Trophoblast cell (in vitro differentiated cells and primary cell): ENCODE results near the gene NOS3.
A peak's percentile ranks its signal among the peaks of the same experiment; 100 is the strongest.

Source experiments
- DNase-seq, 2 donors: peaks; one replicate each; pipeline ENCODE4 v3.0.0-alpha.2; 2016
- H2AFZ ChIP-seq: 2 replicates; pipeline ENCODE4 v1.6.1; 2013; ENCODE audit warnings: low read length, moderate library complexity, mild to moderate bottlenecking; ENCODE audit not compliant: insufficient read depth, poor library complexity
- H2AK5ac ChIP-seq: 2 replicates; pipeline ENCODE4 v1.6.1; 2013; ENCODE audit warnings: mild to moderate bottlenecking, low read length
- H2BK120ac ChIP-seq: 2 replicates; pipeline ENCODE4 v1.6.1; 2013; ENCODE audit warnings: low read length, mild to moderate bottlenecking, moderate library complexity; ENCODE audit not compliant: insufficient read depth, poor library complexity
- H2BK12ac ChIP-seq: 2 replicates; pipeline ENCODE4 v1.6.1; 2013; ENCODE audit warnings: mild to moderate bottlenecking, low read length, moderate library complexity
- H2BK5ac ChIP-seq: 2 replicates; pipeline ENCODE4 v1.6.1; 2013; ENCODE audit warnings: low read length, low read depth, moderate library complexity, mild to moderate bottlenecking; ENCODE audit not compliant: poor library complexity
- H3K14ac ChIP-seq: 2 replicates; pipeline ENCODE4 v1.6.1; 2013; ENCODE audit warnings: mild to moderate bottlenecking, low read length
- H3K18ac ChIP-seq: 2 replicates; pipeline ENCODE4 v1.6.1; 2013; ENCODE audit warnings: mild to moderate bottlenecking, low read length
- H3K23ac ChIP-seq: 2 replicates; pipeline ENCODE4 v1.6.1; 2013; ENCODE audit warnings: low read length
- H3K27ac ChIP-seq: 2 replicates; pipeline ENCODE4 v1.5.1; 2013; ENCODE audit warnings: low read depth, mild to moderate bottlenecking, inconsistent platforms, low read length, moderate library complexity
- H3K27me3 ChIP-seq: 2 replicates; pipeline ENCODE4 v1.6.1; 2013; ENCODE audit warnings: inconsistent platforms, mild to moderate bottlenecking, low read length, moderate library complexity; ENCODE audit not compliant: insufficient read depth
- H3K36me3 ChIP-seq, 2 experiments: 1 replicate in 1 of 2; 2 replicates in 1 of 2; pipeline ENCODE4 v1.6.1; 2013; ENCODE audit warnings: low read length in 2 of 2, mild to moderate bottlenecking in 2 of 2, moderate library complexity in 1 of 2; ENCODE audit not compliant: insufficient read depth in 2 of 2, control insufficient read depth in 1 of 2
- H3K4ac ChIP-seq: 2 replicates; pipeline ENCODE4 v1.6.1; 2013; ENCODE audit warnings: low read depth, mild to moderate bottlenecking, low read length, moderate library complexity
- H3K4me1 ChIP-seq, 2 experiments: 1 replicate in 1 of 2; 2 replicates in 1 of 2; pipeline ENCODE4 v1.6.1; 2013; ENCODE audit warnings: low read length in 2 of 2, mild to moderate bottlenecking in 2 of 2, moderate library complexity in 1 of 2; ENCODE audit not compliant: insufficient read depth in 2 of 2, control insufficient read depth in 1 of 2
- H3K4me2 ChIP-seq: 2 replicates; pipeline ENCODE4 v1.6.1; 2013; ENCODE audit warnings: inconsistent platforms, mild to moderate bottlenecking, low read length, moderate library complexity
- H3K4me3 ChIP-seq: 2 replicates; pipeline ENCODE4 v1.5.1; 2013; ENCODE audit warnings: mild to moderate bottlenecking, low read depth, low read length, inconsistent platforms
- H3K79me1 ChIP-seq: one replicate; pipeline ENCODE4 v1.6.1; 2013; ENCODE audit warnings: low read length
- H3K79me2 ChIP-seq: 2 replicates; pipeline ENCODE4 v1.6.1; 2013; ENCODE audit warnings: low read length, mild to moderate bottlenecking; ENCODE audit not compliant: control insufficient read depth, insufficient read depth, poor library complexity
- H3K9ac ChIP-seq: 2 replicates; pipeline ENCODE4 v1.6.1; 2013; ENCODE audit warnings: mild to moderate bottlenecking, low read length
- H3K9me3 ChIP-seq: 2 replicates; pipeline ENCODE4 v1.6.1; 2013; ENCODE audit warnings: low read depth, mild to moderate bottlenecking, control low read depth, inconsistent platforms, low read length; ENCODE audit not compliant: insufficient read depth
- H4K12ac ChIP-seq: 2 replicates; pipeline ENCODE4 v1.6.1; 2013; ENCODE audit warnings: low read depth, mild to moderate bottlenecking, low read length, moderate library complexity
- H4K8ac ChIP-seq: 2 replicates; pipeline ENCODE4 v1.6.1; 2013; ENCODE audit warnings: low read depth, mild to moderate bottlenecking, low read length, moderate library complexity
- H4K91ac ChIP-seq: one replicate; pipeline ENCODE4 v1.6.1; 2013; ENCODE audit warnings: low read depth, mild to moderate bottlenecking, low read length, moderate library complexity
- WGBS: extraction: QIAGEN DNeasy Blood & Tissue Kit; methylation state at CpG from one replicate; pipeline ENCODE4 v1.1.7; 2013; ENCODE audit warnings: missing lambda C conversion rate; ENCODE audit not compliant: insufficient read length, insufficient coverage; ENCODE audit errors: extremely low coverage; 5-methylcytosine and 5-hydroxymethylcytosine counted together

Gene NOS3

GRCh38 chr7:151046603-151047573, 56.1 kb downstream of the NOS3 start:
- H2AFZ ChIP-seq: no peak overlapping the region
- H4K8ac ChIP-seq: no peak overlapping the region
- H3K4me1 ChIP-seq: peaks cover 2 to 6% of the 10 kb centered on the region in 2 experiments
- no CpG with 5 or more reads among the region's 14 CpGs for WGBS
- peaks cover 6% of the 10 kb centered on the region for H3K9me3 ChIP-seq
- H3K4me3 ChIP-seq: no peak overlapping the region
- H2BK12ac ChIP-seq: no peak overlapping the region
- no peak overlapping the region for H3K9ac ChIP-seq
- H3K79me2 ChIP-seq: no peaks in the 10 kb centered on the region
- H3K36me3 ChIP-seq: peaks cover 23 to 24% of the 10 kb centered on the region in 2 experiments
- H2BK120ac ChIP-seq: no peak overlapping the region
- no peak overlapping the region for H3K23ac ChIP-seq
- no peak overlapping the region for H3K18ac ChIP-seq
- H2BK5ac ChIP-seq: no peak overlapping the region
- H4K91ac ChIP-seq: no peak overlapping the region
- no peak overlapping the region for H3K14ac ChIP-seq
- H4K12ac ChIP-seq: no peak overlapping the region
- H3K27me3 ChIP-seq: peaks cover 8% of the 10 kb centered on the region
- no peak overlapping the region for H3K4me2 ChIP-seq
- no peak for DNase-seq
- H3K79me1 ChIP-seq: no peaks in the 10 kb centered on the region
- H2AK5ac ChIP-seq: no peak overlapping the region
- H3K4ac ChIP-seq: no peak overlapping the region
- no peak overlapping the region for H3K27ac ChIP-seq

- Histone ChIP-seq H3K9ac (no peak within 1 kb of the TSS), H2AFZ (no peak within 1 kb of the TSS), H3K9me3 (peaks cover 6% of the 10 kb centered on the region), H3K4ac (no peak within 1 kb of the TSS), H3K27ac (no peak within 1 kb of the TSS), H4K12ac (no peak within 1 kb of the TSS), H2BK12ac (no peak within 1 kb of the TSS), H2BK5ac (no peak within 1 kb of the TSS), H4K8ac (no peak within 1 kb of the TSS), H3K4me3 (no peak within 1 kb of the TSS), H3K18ac (no peak within 1 kb of the TSS), H2AK5ac (no peak within 1 kb of the TSS), H3K79me1 (no peaks in the 10 kb centered on the region), H3K27me3 (peaks cover 8% of the 10 kb centered on the region), H3K14ac (no peak within 1 kb of the TSS), H3K36me3 (peaks cover 16 to 20% of the 10 kb centered on the region in 2 experiments), H3K79me2 (no peaks in the 10 kb centered on the region), H4K91ac (no peak within 1 kb of the TSS), H3K4me2 (no peak within 1 kb of the TSS), H3K4me1 (peaks cover 2 to 6% of the 10 kb centered on the region in 2 experiments), H2BK120ac (no peak within 1 kb of the TSS), H3K23ac (no peak within 1 kb of the TSS)
- no peak for DNase-seq
- no CpG with 5 or more reads among the region's 22 CpGs for WGBS
Measured at GRCh38 chr7:151047976-151048815, 57.4 kb downstream of the NOS3 start, which contains the start of gene ASIC3. Gene ASIC3 (plus strand): TSS chr7:151048531. CDS start chr7:151048886, 355 bp downstream.

- Histone ChIP-seq H2AK5ac (no peak overlapping the region), H2BK5ac (no peak overlapping the region), H3K36me3 (peaks cover 15 to 20% of the 10 kb centered on the region in 2 experiments)
Measured at GRCh38 chr7:151048911-151049463, 58.2 kb downstream of the NOS3 start.

GRCh38 chr7:151051108-151051507, 60.3 kb downstream of the NOS3 start:
- WGBS: no CpG with 5 or more reads among the region's 50 CpGs
- DNase-seq: peak; percentile 74 to 89
- H3K36me3 ChIP-seq: peaks cover 4% of the 10 kb centered on the region in 2 experiments

More at GRCh38 chr7:151048911-151049463, 58.2 kb downstream of the NOS3 start:
- H2AFZ ChIP-seq: no peak overlapping the region
- no peak for DNase-seq
- H2BK12ac ChIP-seq: no peak overlapping the region
- no peak overlapping the region for H2BK120ac ChIP-seq
- H3K4me3 ChIP-seq: no peak overlapping the region
- H3K79me2 ChIP-seq: no peaks in the 10 kb centered on the region
- no peak overlapping the region for H4K91ac ChIP-seq
- H3K4ac ChIP-seq: no peak overlapping the region
- no peak overlapping the region for H3K9ac ChIP-seq
- H3K79me1 ChIP-seq: no peaks in the 10 kb centered on the region
- H3K27ac ChIP-seq: no peak overlapping the region
- H3K27me3 ChIP-seq: peaks cover 8% of the 10 kb centered on the region
- H3K9me3 ChIP-seq: peaks cover 6% of the 10 kb centered on the region
- no peak overlapping the region for H3K18ac ChIP-seq
- no peak overlapping the region for H3K4me2 ChIP-seq
- no peak overlapping the region for H4K8ac ChIP-seq
- no peak overlapping the region for H3K14ac ChIP-seq
- no peak overlapping the region for H3K23ac ChIP-seq
- peaks cover 2 to 6% of the 10 kb centered on the region in 2 experiments for H3K4me1 ChIP-seq
- H4K12ac ChIP-seq: no peak overlapping the region
- WGBS: no CpG with 5 or more reads among the region's 38 CpGs

More at GRCh38 chr7:151051108-151051507, 60.3 kb downstream of the NOS3 start:
- Histone ChIP-seq H3K9me3 (peaks cover 6% of the 10 kb centered on the region), H2BK5ac (no peak overlapping the region), H3K27me3 (peaks cover 8% of the 10 kb centered on the region), H3K4me1 (peaks cover 2 to 6% of the 10 kb centered on the region in 2 experiments), H2AFZ (no peak overlapping the region), H4K12ac (no peak overlapping the region), H3K14ac (no peak overlapping the region), H3K4me3 (no peak overlapping the region), H3K79me2 (no peaks in the 10 kb centered on the region), H3K27ac (no peak overlapping the region), H2BK12ac (no peak overlapping the region), H4K8ac (no peak overlapping the region), H3K4me2 (peak overlapping the region; percentile 40), H3K79me1 (no peaks in the 10 kb centered on the region), H3K9ac (no peak overlapping the region), H4K91ac (no peak overlapping the region), H3K23ac (no peak overlapping the region), H3K4ac (no peak overlapping the region), H3K18ac (no peak overlapping the region), H2BK120ac (no peak overlapping the region), H2AK5ac (no peak overlapping the region)
